RPMI8226 (cell line): ENCODE data around the gene ATG101.

ENCODE experiments used
- DNase-seq: peaks from one replicate; pipeline ENCODE4 v3.0.0-alpha.2; 2015

Gene ATG101

GRCh38 chr12:52116222-52117125 is 46.7 kb downstream of the ATG101 start:
- peak; percentile 85 for DNase-seq

- DNase-seq, result peak; percentile 92
These were observed 48.2 kb downstream of the ATG101 start for GRCh38 chr12:52117806-52118475.

GRCh38 chr12:52119398-52120254 is 49.8 kb downstream of the ATG101 start:
- peak; percentile 97 for DNase-seq

GRCh38 chr12:52120951-52121823 is 51.4 kb downstream of the ATG101 start:
- DNase-seq, result no peak

- peak; percentile 83 for DNase-seq
These were observed 52.2 kb downstream of the ATG101 start for GRCh38 chr12:52121824-52122539.

DNA sequence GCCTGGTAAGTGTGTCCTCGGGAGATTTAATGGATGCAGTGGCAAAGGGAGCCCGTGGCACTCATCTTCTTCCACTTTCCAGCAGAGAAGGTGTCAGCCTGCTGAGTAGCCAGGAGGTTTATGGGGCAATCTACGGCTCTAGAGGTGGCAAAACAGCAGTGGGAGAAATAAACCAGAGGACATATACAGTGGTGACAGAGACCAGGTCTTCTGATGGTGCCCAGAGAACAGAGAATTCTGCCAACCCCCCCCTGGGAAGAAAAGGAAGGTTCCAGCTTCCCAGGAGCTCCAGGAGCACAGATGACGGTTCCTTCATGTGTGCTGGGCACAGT is 52.7 kb downstream of the ATG101 start:
- DNase-seq, result no peak

DNA sequence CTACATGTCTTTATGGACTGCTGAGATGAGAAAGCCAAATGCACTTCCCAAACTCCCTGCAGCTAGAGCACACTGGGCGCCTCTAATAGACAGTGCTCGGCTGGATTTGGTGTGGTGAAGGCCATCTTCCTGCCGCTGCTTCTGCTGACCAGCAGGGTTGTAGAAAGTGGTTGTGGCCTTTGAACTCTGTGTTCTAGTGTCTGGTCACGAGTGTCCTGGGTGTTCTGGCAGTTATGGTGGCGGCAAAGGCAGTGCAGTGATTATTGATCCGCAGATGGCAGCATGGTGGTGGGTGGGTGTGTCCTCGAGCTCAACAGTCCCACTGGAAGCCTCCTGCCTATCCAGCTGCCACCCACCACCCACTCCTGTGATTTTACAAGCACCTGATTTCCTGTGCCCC is 53.1 kb downstream of the ATG101 start:
- no peak for DNase-seq

GRCh38 chr12:52123487-52124186 is 53.9 kb downstream of the ATG101 start:
- DNase-seq, result no peak

DNA sequence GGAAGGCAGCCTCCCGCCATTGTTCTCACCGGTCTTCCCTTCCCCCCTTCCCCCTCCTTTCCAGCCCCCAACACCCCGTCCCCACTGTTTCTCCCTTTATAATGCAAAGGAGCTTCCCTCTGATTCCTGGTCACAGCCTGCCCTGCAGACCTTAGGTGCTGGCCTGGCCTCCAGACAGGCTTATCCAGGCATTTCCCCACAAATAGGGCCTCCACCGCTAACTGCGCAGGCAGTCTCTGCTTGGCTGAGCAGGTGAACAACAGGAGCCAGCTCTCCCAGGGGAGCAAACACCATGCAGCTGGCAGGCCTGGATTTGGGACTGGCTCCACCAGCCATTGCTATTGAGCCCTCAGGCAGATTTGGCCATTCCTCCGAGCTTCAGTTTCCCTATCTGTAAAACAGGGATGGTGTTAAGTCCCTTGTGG is 55.7 kb downstream of the ATG101 start:
- DNase-seq, result no peak

DNA sequence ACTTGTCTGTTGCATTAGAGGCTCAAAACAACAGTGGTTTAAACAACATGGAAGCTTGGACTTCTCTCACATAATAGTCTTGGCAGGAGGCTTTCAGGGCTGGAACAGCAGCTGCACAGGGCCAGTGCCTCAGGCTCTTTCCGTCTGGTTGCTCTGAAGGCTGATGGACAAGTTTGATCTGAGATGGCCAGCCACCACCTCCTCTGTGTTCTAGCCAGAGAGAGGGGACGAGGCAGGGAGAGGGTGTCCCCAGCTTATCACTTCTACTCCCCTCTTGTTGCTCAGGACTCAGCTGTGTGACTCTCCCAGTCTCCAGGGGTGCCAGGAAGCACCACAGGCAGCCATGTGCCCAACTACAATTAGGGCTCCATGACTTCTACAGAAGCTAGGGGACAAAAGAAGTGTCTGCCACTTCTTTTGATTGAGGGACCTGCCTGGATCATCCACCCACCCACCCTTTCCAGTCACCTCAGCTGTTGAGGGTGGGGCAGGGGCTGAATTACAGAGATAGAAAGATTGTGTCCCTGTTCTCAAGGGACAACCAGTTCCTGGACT is 56.3 kb downstream of the ATG101 start:
- DNase-seq, result no peak
